Right ventricle myocardium inferior (tissue), 1 donor: Measurements from ENCODE around the gene RNF38. TPM values are rescaled to one million over a fixed set of nuclear protein-coding genes. Genes with fewer than 3 reads are reported as not detected.
"Not testable (repeated sequence)": the region's sequence is repeated elsewhere in the genome, so short reads cannot be mapped to it uniquely, and the experiment has no call there.

Experiments
- ATAC-seq: fragments of 200-7000 bp; cut with Tn5 transposase; one replicate; pipeline ENCODE4 v1.9.1; 2020; ENCODE audit warnings: mild to moderate bottlenecking, moderate library complexity
- DNase-seq: peaks from one replicate; pipeline ENCODE4 v3.0.0; 2021; ENCODE audit errors: missing footprints
- intact Hi-C: fragments of 100-400 bp; cut with DNase I; formaldehyde crosslinking; loops from one replicate; pipeline ENCODE4 v1.11.0; 2022
- total RNA-seq: library from RNA; stranded (reverse); fragmentation: NEBNext Ultra II Directional; extraction: Animal tissue kit (Norgen Biotek cat#: 25700); gene quantifications from one replicate; pipeline ENCODE4 v1.2.1, GENCODE V29; 2021
- donor health status: DM: no; HTN: yes; CAD: no; lungs with severe emphysema.

The RNF38 gene
- total RNA-seq, 1 donor from 2014 or later = 27.4 TPM

- ATAC-seq (no peak), DNase-seq (no peak)
- intact Hi-C loops = no loop called here
Observed at GRCh38 chr9:36316049-36316448, 84.0 kb downstream of the RNF38 start.

GRCh38 chr9:36315283-36315682 is 84.8 kb downstream of the RNF38 start:
- intact Hi-C loops = no loop called here
- no peak for DNase-seq
- no peak for ATAC-seq

GRCh38 chr9:36314740-36315139 is 85.3 kb downstream of the RNF38 start:
- intact Hi-C loops = no loop called here
- ATAC-seq (no peak), DNase-seq (no peak)

- intact Hi-C loops = no loop called here
- ATAC-seq (no peak), DNase-seq (no peak)
Observed at GRCh38 chr9:36306471-36307306, 93.4 kb downstream of the RNF38 start.

GRCh38 chr9:36304366-36304765 is 95.7 kb downstream of the RNF38 start:
- intact Hi-C loops, DNase-seq, ATAC-seq: not testable (repeated sequence)

- no peak for DNase-seq
- intact Hi-C loops = no loop called here
- ATAC-seq = no peak
Observed at GRCh38 chr9:36301227-36301626, 98.8 kb downstream of the RNF38 start.

GRCh38 chr9:36298566-36298965 is 101.5 kb downstream of the RNF38 start:
- DNase-seq = no peak
- intact Hi-C loops = no loop called here
- no peak for ATAC-seq

- ATAC-seq = no peak
- intact Hi-C loops = no loop called here
- no peak for DNase-seq
Observed at GRCh38 chr9:36297798-36298197, 102.3 kb downstream of the RNF38 start.

GRCh38 chr9:36294996-36295395 is 105.1 kb downstream of the RNF38 start:
- intact Hi-C loops, ATAC-seq, DNase-seq: not testable (repeated sequence)

GRCh38 chr9:36293918-36294317 is 106.2 kb downstream of the RNF38 start:
- ATAC-seq = no peak
- intact Hi-C loops = no loop called here
- no peak for DNase-seq

- no peak for DNase-seq
- intact Hi-C loops = no loop called here
- ATAC-seq = no peak
Observed at GRCh38 chr9:36293171-36293570, 106.9 kb downstream of the RNF38 start.

GRCh38 chr9:36292641-36293040 is 107.4 kb downstream of the RNF38 start:
- DNase-seq (no peak), ATAC-seq (no peak)
- intact Hi-C loops = no loop called here

GRCh38 chr9:36290996-36291395 is 109.1 kb downstream of the RNF38 start:
- intact Hi-C loops = no loop called here
- no peak for ATAC-seq

GRCh38 chr9:36289836-36290435 is 110.1 kb downstream of the RNF38 start:
- DNase-seq (no peak), ATAC-seq (no peak)
- intact Hi-C loops = no loop called here

More at GRCh38 chr9:36290996-36291395, 109.1 kb downstream of the RNF38 start:
- DNase-seq = no peak

GRCh38 chr9:36288070-36288469 is 112.0 kb downstream of the RNF38 start:
- no peak for DNase-seq
- ATAC-seq = no peak
- intact Hi-C loops = no loop called here

Other genes with a start within 250 kb of the RNF38 start
- gene CCIN, start 230.9 kb downstream of the RNF38 start, total RNA-seq = not detected
- gene CLTA, start 209.3 kb downstream of the RNF38 start, total RNA-seq = 69.4 TPM
- 10.9 TPM for gene GNE, start 141.8 kb downstream of the RNF38 start, total RNA-seq
- 0.76 TPM for gene MELK, start 172.6 kb upstream of the RNF38 start, total RNA-seq